Endothelial cell (in vitro differentiated cells): ENCODE results near the gene MESP2. TPM values are rescaled to one million over a fixed set of nuclear protein-coding genes. Genes with fewer than 3 reads are reported as not detected.

Source experiments
- DNase-seq: peaks from one replicate; pipeline ENCODE4 v3.0.0; 2021; ENCODE audit warnings: low spot score
- H3K27ac Mint-ChIP-seq: one replicate; pipeline ENCODE4 v1.8.0; 2021; ENCODE audit warnings: mixed read lengths, inconsistent platforms; ENCODE audit not compliant: unreplicated experiment
- H3K27me3 Mint-ChIP-seq: one replicate; pipeline ENCODE4 v1.8.0; 2021; ENCODE audit warnings: mild to moderate bottlenecking, moderate library complexity, mixed read lengths, inconsistent platforms; ENCODE audit not compliant: unreplicated experiment
- H3K36me3 Mint-ChIP-seq: one replicate; pipeline ENCODE4 v1.8.0; 2021; ENCODE audit warnings: mild to moderate bottlenecking, low read depth, mixed read lengths, inconsistent platforms; ENCODE audit not compliant: unreplicated experiment
- H3K4me1 Mint-ChIP-seq: one replicate; pipeline ENCODE4 v1.8.0; 2021; ENCODE audit warnings: mild to moderate bottlenecking, mixed read lengths, inconsistent platforms; ENCODE audit not compliant: unreplicated experiment
- H3K4me3 Mint-ChIP-seq: one replicate; pipeline ENCODE4 v1.8.0; 2021; ENCODE audit warnings: mild to moderate bottlenecking, mixed read lengths, inconsistent platforms; ENCODE audit not compliant: unreplicated experiment
- H3K9me3 Mint-ChIP-seq: one replicate; pipeline ENCODE4 v1.8.0; 2021; ENCODE audit warnings: mixed read lengths, inconsistent platforms; ENCODE audit not compliant: unreplicated experiment
- CTCF ChIP-seq: fragments of 200-600 bp; sonication (generic); IDR thresholded peaks from one replicate; pipeline ENCODE4 v1.5.0; 2021; ENCODE audit warnings: antibody characterized with exemption; ENCODE audit not compliant: unreplicated experiment
- long read RNA-seq: library from polyadenylated mRNA; unstranded; transcript quantifications from one replicate; pipeline ENCODE4 v2.0.0, GENCODE V29; 2020; ENCODE audit not compliant: unreplicated experiment
- total RNA-seq: library from RNA; stranded (reverse); fragmentation: NEBNext Ultra II Directional; extraction: Animal tissue kit (Norgen Biotek cat#: 25700); gene quantifications from one replicate; pipeline ENCODE4 v1.2.1, GENCODE V29; 2021; ENCODE audit not compliant: unreplicated experiment

The MESP2 gene
- 0.33 TPM for total RNA-seq
- long read RNA-seq, result 0 reads

DNA sequence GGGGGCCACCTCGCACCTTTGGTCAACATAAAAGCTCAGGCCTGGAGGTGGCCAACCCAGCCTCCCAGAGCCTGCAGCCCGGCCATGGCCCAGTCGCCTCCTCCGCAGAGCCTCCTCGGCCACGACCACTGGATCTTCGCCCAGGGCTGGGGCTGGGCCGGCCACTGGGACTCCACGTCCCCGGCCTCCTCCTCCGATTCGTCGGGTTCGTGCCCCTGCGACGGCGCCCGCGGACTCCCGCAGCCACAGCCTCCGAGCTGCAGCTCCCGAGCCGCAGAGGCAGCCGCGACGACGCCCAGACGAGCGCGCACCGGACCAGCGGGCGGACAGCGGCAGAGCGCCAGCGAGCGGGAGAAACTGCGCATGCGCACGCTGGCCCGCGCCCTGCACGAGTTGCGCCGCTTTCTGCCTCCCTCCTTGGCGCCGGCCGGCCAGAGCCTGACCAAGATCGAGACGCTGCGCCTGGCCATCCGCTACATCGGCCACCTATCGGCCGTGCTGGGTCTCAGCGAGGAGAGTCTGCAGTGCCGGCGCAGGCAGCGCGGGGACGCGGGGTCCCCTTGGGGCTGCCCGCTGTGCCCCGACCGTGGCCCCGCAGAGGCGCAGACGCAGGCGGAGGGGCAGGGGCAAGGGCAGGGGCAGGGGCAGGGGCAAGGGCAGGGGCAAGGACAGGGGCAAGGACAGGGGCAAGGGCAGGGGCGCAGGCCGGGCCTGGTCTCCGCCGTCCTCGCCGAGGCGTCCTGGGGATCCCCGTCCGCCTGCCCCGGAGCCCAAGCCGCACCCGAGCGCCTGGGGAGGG lies at the start of gene MESP2:
MESP2 (plus strand) TSS at position 59 of the 799 bp plus-strand sequence; CDS start at position 85, 26 bp downstream.
- Mint-ChIP-seq H3K9me3 (no peaks in the 10 kb centered on the region), H3K27ac (no peak within 1 kb of the TSS), H3K4me1 (no peaks in the 10 kb centered on the region), H3K36me3 (peaks cover 3% of the 10 kb centered on the region), H3K27me3 (peaks cover 4% of the 10 kb centered on the region), H3K4me3 (no peak within 1 kb of the TSS)
- peak; percentile 27 for TF ChIP-seq CTCF
- DNase-seq, result peak; percentile 83

DNA sequence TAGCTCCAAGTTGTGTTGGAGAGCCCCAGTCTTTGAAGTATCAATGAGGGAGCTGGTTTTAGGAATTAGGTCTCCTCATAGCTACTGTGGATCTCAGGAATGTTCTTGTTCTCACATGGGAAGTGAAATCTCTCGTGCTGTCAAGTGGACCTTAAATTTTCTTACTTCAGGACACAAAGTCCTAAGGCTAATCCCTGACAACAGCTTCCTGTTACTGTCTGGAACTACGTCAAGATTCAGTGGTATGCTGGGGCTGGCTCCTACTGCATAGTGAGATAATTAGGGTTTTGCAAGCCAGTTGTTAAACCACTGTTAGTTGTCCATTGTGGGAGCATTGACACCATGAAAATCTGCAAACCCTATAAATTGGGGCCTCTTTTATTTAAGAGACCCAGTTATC lies 47.9 kb upstream of the MESP2 start:
- no peak for DNase-seq
- no peak for TF ChIP-seq CTCF
- H3K36me3 Mint-ChIP-seq, result no peaks in the 10 kb centered on the region
- no peaks in the 10 kb centered on the region for H3K9me3 Mint-ChIP-seq
- no peak overlapping the region for H3K4me3 Mint-ChIP-seq
- peaks cover 4% of the 10 kb centered on the region for H3K4me1 Mint-ChIP-seq
- no peak overlapping the region for H3K27ac Mint-ChIP-seq
- H3K27me3 Mint-ChIP-seq, result no peaks in the 10 kb centered on the region

GRCh38 chr15:89731275-89731674 lies 44.9 kb upstream of the MESP2 start:
- Mint-ChIP-seq H3K36me3 (no peaks in the 10 kb centered on the region), H3K9me3 (no peaks in the 10 kb centered on the region), H3K27ac (no peak overlapping the region), H3K27me3 (peaks cover 3% of the 10 kb centered on the region), H3K4me3 (no peak overlapping the region), H3K4me1 (peaks cover 9% of the 10 kb centered on the region)
- DNase-seq, result no peak
- TF ChIP-seq CTCF, result no peak

DNA sequence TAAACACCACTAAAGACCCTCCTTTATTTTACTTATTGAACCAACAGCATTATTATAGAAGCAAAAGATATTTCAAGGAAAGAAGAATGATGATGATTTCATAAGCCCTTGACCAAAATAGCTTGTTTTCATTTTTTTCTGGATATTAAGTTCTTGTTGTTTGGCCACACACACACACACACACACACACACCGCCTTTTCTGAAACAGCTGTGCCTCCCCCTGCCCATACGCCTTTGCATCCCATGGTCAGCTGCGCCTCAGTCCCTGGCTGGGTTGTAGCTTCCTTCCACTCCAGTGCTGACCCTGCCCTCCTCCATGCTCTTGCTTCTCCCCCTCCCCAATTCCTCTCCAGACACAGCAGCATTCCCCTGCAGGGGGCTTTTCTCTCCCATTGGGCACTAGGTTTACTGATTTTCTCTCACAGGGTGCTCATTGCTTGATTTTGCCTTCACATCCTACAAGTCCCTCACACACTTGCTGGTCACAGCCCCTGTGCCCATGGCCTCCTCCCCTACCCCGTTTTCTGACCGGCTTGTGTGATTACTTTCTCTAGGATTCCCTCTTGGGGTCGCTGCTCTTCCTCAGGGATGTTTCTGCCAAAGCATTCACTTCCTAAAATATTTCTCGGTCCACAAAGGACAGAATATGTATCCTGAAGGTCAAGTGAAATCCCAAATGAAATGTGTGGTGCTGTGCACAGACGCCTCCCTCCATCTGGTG lies 43.5 kb upstream of the MESP2 start:
- Mint-ChIP-seq H3K36me3 (no peaks in the 10 kb centered on the region), H3K4me1 (peaks cover 9% of the 10 kb centered on the region), H3K27ac (no peak overlapping the region), H3K4me3 (no peak overlapping the region), H3K27me3 (peaks cover 3% of the 10 kb centered on the region), H3K9me3 (no peaks in the 10 kb centered on the region)
- no peak for TF ChIP-seq CTCF
- DNase-seq, result no peak

DNA sequence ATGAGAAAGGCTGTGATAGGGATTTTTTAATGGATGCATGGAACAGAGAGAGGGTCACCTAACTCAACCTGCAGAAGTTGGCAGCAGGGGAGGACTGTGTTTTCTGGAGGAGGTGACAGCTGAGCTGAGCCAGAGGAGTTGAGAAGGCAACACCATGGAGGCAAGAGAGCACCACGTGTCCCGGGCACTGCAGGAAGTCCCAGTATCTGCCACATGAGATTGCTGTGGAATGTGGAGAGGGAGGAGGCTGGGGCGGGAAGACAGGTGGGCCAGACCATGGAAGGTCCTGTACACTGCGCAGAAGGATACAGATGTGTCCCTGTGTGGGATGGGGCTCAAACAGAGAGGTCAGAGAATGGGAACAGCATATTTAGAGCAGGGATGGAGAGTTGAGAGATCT lies 40.4 kb upstream of the MESP2 start:
- peaks cover 5% of the 10 kb centered on the region for H3K27me3 Mint-ChIP-seq
- no peak overlapping the region for H3K4me3 Mint-ChIP-seq
- no peaks in the 10 kb centered on the region for H3K9me3 Mint-ChIP-seq
- TF ChIP-seq CTCF, result no peak
- DNase-seq, result no peak
- H3K36me3 Mint-ChIP-seq, result no peaks in the 10 kb centered on the region
- H3K4me1 Mint-ChIP-seq, result peaks cover 5% of the 10 kb centered on the region
- no peak overlapping the region for H3K27ac Mint-ChIP-seq
